ENCODE data around the gene FADS3.

Gene FADS3

DNA sequence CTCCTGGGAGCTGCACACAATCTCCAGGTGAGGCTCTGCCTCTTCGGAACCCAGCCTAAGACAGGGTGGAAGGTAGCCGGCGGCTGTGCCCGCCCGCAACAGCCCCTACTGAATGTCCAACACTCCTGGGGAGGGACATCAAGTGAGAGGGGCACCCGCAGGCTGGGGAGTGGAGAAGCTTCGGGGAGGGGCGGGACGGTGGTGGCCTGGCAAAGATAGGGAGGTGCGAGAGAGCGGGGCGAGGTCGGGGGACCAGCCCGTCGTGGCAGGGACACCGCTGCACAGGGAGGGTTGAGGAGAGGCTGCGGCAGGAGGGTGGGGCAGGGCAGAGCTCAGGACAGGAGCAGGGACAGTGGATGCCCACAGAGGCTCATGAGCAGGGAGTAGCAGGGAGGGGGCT, 8.9 kb upstream of the FADS3 start:
- no peak for DNase-seq

DNA sequence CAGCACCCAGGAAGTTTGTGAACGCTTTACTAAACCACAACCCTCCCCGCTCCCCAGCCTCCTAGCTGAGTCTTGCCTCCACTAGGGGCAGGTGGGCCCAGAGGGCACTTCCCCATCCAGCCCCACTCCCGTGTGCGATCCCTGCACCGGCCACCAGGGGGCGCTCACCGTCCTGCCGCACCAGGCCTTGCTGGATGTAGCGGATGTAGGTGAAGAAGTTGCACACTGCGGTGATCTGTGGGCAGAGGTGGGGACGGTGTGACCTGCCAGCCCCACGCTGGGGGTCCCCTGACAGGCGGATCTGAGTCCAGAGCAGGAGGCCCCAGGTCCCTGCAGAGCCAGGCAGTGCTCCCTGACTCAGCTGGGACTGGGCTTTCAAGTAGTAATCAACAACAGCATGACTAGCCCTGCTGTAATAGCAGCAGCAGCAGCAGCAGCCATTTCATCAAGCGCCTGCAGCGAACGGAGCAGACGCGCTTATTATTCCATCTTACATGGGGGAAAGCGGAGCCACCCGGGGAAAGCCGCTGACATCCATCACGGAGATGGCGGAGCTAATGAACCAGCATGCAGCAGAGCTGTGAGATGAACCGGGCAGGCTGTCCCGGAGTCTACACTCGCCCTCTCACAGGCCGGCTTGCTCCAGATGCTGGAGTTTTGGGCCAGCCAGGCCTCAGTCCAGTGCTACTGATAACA, 7.9 kb upstream of the FADS3 start:
- DNase-seq, result peak in 47 of 56 donors; percentile 25 to 86 (median 57)

DNA sequence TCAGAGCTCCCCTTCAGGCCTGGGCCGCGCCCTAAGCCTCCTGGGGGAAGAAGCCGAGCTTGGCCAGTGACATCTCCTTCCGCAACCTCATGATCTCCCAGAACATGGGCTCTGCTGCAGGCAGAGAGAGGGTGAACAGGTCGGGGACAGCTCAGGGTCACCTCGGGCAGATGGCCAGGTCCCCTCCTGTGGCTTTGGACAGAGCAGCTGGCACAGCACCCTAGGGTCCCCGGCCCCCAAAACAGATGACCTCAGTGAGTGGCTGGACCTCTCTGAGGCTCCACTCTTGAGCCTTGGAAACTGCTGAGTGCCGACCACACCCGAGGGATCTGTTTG, 6.9 kb upstream of the FADS3 start:
- DNase-seq, result no peak

DNA sequence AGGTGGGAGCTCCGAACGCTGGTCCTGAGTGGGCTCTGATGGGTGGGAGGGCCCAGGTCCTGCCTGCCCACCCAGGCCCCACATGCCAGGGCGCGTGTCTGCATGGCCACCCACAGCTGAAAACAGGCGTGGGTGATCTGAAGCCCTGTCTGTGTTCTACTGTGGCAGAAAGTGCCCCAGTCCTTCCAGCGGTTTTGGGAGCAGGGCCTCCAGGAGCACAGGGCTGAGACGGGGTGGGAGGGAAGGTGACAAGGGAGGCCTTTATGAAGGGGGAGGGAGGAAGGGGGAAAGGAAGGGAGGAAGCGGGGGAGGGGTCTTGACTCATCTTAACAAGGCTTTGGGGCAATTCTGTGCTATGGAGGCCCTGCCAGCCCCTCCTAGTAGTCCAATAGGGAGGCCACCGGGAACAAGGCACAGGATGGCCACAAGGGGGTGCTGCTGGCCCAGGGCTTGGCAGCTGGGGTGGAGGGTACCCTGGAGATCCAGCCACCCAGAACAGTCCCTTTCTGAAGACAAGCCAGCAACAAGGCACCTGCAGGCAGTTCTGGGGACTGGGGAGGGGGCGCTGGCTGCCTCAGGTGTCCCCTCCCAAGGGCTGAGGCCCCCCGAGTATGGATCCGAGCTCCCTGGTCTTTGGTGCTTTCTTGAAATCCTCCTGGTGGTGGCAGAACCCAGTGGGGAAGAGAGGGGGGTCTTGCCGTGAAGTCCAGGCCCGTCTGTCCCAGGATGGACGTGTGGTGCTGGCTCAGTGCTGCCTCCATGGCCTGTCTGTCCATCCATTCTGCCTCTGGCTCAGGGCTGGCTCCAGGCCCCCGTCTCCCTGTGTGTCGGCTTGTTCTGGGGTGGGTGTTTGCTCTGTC, 6.3 kb upstream of the FADS3 start:
- peak in 52 of 56 donors; percentile 15 to 86 (median 64) for DNase-seq

DNA sequence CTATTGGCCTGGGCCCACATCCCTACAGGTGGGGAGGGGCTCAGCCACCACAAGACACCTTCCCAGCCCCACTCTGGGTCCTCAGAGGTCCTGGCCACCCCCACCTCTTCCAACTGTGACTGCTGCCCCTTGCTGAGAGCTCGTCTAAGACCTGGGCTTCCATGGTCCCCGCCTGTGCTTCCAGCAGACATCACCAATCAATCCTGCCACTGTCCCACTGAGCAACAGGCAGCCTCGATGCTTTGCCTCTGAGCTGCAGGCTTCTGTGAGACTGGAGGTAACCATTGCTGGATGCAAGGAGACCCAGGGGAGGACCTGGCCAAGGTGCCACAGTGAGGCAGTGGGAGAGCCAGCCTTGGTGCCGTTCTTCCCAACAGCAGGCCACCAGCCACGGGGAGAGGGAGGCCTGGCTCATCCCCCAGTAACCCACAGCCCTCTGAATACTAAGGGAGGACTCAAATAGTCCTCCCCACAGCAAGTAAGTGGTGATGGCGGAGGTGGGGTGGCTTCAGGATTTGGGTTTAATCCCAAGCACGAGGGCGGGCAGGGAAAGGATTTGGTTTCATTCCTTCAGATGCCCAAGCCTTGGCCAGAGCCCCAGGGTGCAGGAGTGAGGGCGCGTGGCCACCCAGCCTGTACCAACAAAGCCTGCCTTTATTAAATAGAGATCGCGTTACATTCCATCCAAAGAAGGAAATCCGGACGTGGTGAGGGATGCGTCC, 5.5 kb upstream of the FADS3 start:
- no peak for DNase-seq

DNA sequence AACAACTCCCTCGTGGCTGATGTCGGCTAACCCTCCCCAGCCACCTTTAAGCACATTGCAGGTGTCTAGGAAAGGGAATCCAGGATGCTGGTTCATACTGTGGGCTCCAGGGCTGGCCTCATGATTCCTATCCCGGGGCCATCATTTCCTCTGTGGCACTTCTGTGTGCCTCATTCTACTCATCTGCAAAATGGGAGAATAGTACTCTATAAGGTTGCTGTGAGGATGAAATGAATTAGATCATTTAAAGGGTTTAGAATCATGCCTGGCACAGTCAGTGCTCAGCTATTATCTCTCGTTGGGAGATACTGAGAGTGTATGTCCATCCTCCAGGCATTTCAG, 4.3 kb upstream of the FADS3 start:
- no peak for DNase-seq

DNA sequence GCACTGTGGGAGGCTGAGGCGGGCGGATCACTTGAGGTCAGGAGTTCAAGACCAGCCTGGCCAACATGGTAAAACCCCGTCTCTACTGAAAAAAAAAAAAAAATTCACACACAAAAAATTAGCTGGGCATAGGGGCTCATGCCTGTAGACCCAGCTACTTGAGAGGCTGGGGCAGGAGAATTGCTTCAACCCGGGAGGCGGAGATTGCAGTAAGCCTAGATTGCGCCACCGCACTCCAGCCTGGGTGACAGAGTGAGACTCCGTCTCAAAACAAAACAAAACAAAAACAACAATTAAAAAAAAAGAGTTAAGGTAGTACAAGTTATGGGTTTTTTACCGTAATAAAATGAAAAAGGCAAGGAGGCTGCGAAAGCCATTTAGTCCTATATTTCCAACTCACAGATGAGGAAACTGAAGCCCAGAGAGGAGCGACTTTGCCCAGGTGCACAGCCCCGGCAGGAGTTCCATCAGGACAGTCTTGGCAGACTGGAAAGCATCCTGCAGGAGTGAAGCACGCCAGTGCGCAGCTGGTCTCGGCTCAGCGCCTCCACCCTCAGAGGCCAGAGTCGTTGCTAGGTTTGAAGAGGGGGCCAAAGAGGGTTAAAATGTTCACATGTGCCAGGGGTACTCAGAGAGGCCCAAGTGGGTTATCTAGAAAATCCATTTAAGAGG, 3.8 kb upstream of the FADS3 start:
- no peak for DNase-seq

DNA sequence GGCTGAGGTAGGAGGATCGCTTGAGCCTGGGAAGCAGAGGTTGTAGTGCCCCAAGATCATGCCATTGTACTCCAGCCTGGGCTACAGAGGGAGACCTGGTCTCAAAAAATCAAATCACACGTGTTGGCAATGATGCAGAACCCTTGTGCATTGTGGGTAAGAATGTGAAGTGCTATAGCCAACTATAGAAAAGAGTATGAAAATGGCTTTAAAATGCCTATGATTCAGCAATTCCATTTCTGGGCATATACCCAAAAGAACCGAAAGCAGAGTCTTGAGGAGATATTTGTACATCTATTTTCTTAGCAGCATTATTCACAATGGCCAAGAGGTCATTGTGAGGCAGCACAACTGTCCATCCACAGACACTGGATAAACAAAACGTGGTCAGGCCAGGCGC, 2.6 kb upstream of the FADS3 start:
- DNase-seq, result no peak

DNA sequence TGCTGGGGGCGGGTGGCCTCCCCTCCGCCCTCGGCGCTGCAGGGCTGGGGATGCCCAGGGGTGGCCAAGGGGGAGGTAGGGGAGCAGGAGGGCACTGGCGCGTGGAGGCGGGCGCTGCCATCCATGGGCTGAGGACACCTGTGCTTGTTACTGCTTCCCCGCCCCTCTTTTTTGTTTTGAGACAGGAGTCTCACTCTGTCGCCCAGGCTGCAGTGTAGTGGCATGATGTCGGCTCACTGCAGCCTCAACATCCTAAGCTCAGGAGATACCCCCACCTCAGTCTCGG, 683 bp upstream of the FADS3 start:
- DNase-seq, result no peak

DNA sequence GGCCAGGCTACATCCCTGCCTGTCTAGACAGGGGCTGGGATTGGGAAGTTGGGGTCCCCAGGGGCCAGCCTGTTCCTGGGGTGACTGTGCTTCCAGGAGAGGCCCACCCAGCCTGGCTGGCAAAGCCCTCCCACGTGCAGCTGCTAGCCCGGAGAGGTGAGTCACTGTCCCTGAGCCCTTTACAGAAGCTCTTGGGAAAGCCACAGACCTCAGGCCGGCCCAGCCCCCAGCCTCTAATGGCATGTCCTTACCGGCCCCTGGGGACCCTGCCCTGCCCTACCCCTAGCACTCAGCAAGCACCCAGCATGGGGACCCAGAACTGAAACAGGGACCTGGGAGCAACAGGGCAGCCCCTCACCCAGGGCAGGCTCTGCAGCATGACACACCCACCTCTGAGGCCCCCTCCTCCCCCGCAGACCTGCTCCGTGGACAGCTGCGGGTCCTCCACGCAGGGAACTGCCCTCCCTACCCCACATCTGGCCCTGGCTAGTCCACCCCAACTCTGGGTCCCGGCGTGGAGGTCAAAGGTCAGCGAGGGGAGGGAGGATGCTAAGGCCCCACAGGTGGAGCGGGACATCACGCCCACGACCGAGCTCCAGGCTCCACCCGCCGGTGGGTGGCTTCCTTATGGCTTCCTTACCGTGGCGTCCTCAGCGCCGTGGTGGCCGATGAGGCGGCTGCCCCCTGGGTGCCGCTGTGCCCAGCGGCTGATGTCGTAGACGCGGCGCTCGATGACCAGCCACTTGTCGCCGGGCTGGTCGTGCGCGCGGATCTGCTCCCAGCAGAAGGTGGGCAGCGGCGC, 615 bp downstream of the FADS3 start:
- DNase-seq, result peak in 19 of 56 donors; percentile 17 to 80 (median 50)

DNA sequence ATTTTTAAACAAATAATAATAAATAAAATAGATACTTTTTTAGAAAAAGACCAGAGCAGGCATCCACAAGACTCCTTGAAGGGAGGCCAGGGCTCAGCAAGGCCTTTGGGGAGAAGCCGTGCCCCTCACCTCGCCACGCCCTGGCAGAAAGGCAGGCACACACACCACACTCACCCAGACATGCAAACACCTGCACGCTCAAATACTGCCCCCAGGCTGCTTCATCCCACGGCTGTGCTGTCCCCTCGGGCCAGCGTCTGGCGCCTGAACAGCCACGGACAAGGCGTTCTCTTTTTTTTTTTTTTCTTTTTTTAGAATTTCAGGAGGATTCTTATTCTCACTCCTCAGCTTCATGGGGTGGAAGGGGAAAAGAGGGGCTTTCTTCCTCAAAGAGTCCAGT, 1.5 kb downstream of the FADS3 start:
- DNase-seq, result no peak

DNA sequence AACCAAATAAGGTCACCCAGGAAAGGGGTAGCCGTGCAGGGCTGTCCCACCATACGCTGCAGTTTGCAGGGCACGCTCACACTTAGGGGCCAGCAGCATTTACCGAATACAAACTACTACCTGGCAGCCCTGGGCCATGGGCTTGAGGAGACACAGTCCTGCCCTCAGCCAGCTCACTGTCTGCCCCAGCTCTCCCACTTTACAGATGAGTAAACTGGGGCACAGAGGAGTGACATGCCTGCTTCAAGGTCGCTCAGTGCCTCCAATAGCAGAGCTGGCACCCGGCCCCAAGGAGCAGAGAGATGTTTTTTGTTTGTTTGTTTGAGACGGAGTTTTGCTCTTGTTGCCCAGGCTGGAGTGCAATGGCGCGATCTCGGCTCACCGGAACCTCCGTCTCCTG, 2.8 kb downstream of the FADS3 start:
- no peak for DNase-seq

DNA sequence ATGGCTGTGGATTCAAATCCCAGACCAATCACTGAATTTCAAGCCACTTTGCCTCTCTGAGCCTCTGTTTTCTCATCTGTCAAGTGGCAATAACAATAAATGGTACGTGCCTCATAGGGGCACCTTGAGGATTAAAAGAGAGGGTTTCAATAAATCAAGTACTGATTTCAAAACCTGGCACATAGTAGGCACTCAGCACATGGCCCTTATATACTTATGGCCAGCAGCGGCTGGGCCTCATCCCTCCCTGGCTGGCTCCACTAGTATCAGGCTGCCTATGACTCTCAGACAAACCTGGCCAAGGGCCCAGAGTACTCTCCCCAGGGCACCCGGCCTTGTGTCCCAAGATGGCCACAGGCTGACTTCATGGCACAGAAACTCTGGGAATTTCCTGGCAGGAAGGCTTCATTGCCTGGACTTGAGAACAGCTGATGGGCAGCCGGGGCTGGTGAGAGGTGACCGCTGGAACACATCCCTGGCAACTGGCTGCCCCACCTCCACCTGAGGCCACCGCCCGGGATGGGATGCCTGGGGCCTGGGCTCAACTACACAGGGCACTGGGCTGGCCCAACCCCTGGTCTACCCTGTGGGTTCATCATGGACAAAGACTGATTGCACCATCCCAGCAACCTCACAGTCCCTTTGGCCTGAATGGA, 3.4 kb downstream of the FADS3 start:
- peak in 4 of 56 donors; percentile 14 to 47 (median 29) for DNase-seq

DNA sequence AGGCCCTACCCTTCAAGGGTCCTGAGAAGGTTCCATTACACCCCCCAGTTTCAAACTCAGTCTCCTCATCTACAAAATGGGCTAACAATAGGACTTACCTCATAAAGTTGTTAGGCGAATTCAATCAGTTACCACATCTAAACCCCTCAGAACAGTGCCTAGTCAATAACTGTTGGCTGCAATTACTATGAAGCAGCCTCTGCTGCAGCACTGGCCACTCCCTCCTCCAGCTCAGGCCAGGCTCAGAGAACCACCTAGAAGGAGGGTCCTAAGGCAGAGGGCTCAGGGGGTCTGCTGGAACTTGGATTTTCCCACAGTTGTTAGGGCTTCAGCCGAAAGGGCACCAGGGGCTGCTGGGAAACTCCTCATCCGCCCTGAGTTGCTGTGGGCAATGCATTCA, 4.7 kb downstream of the FADS3 start:
- no peak for DNase-seq

DNA sequence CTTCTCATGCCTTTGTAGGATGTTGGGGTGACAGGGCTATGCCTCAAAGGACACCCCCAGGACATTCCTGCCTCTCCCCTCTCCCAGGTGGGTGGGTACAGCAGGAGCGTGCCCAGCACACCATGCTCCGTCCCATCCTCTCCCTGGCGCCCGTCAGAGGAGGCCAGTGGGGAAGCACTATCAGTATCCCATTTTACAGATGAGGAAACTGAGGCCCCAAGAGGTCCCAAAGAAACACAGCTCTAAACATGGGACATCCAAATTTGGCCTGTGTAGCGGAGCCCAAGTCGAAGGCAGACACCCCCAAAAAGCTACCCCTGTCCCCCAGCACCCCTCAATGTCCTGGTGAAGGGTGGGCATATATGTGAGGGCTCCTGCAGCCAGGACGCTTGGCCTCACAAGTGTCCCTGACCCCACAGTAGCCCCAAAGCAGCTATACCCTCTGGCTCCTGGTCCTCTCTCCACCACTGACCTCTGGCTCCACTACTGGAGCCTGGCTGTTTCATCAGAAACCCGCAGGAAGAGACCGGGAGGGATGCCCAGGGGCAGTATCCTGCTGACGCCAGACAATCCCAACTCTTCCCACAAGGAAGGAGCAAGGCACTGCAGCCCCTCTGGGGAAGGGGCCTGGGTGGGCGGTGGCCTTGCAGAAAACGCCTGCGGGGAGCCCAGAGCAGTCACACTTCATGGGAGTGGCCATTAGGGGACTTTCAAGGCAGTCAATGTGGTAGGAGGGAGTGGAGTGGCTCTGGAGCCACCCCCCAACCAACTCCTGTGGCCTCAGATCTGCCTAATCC, 5.4 kb downstream of the FADS3 start:
- DNase-seq, result no peak

DNA sequence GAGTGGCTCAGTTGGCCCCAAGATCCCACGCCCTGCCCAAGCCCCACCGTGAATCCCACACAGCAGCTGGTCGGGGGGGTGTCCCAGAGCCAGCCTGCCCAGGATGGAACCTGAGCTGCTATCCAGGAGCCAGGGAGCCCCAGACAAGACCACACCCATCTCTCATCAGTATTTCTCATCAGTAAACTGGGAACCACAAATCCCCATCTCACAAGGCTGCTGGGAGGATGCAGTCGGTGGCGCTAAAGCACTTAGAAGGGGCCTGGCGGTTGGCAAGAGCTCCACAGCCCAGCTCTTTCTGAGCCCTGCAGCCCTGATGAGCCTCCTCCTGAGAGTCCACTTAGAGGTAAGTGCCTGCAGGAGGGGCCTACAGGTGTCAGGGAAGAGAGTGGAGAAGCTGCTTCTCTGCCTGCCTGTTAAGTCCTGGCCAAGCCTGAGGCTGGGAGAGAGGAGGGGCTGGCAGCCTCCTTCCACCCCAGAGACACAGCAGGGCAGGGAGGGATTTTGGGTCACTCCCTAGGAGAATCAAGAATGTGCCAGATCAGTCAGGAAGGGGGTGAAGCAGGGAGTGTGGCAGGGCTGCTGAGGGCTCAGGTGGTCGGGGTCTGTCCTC, 6.1 kb downstream of the FADS3 start:
- no peak for DNase-seq

DNA sequence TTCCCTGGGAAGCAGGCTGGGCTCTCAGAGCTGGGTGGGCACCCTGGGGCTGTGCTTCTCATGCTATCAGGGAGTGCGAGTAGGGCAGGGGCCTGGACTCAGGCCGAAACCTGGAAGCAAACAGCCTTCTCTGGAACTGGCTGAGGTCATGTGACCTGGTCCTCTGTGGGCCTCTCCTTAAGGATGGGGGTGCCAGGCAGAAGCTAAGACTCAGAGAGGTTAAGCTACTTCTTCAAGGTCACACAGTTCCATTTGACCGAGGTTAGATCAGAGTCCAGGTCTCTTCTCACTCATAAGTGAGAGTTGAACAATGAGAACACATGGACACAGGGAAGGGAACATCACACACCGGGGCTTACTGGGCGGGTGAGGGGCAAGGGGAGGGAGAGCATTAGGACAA, 7.4 kb downstream of the FADS3 start:
- DNase-seq, result no peak

DNA sequence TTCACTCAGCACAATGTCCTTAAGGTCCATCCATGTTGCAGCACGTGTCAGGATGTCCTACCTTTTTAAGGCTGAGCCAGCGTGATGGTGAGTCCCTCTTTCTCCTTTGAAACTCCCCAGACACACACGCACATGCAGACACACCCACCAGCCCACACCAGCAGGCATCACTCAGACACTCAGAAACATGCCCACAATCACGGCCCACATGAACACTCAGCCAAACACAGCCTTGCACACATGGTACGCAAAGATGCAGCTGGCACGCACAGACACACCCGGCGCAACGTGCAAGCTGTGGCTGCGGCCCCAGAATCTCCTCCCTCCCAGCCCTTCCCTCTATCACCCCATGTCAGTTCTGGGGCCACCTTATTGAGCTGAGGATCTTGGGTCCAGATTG, 8.0 kb downstream of the FADS3 start:
- peak in 13 of 56 donors; percentile 9 to 64 (median 31) for DNase-seq

DNA sequence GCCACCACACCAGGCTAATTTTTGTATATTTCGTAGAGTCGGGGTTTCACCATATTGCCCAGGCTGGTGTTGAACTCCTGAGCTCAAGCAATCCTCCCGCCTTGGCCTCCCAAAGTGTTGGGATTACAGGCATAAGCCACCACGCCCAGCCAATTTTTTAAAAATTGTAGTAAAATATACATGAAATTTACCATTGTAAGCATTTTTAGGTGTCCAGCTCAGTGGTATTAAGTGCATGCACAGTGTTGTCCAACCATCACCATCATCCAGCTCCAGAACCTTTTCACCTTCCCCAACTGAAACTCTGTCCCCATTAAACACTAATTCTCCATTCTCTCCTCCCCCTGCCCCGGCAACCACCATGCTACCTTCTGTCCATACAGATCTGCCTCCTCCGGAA, 8.5 kb downstream of the FADS3 start:
- DNase-seq, result no peak

All from amygdala (tissue), 56 donors.